HepG2 (cell line): ENCODE results near the gene SLC9C2. TPM values are rescaled to one million over a fixed set of nuclear protein-coding genes. Genes with fewer than 3 reads are reported as not detected.

Source experiments
- ATF7 ChIP-seq, 2 experiments: fragments of 450-650 bp in 1 of 2; sonication (generic) in 1 of 2; formaldehyde crosslinking in 1 of 2; IDR thresholded peaks; 2 replicates each; pipeline versions ENCODE4 v1.4.0 to v1.6.1; 2016 to 2020; ENCODE audit warnings: antibody characterized with exemption in 1 of 2, mild to moderate bottlenecking in 1 of 2, missing genetic modification reagents in 1 of 2
- ATRX ChIP-seq: sonication (generic); formaldehyde crosslinking; IDR thresholded peaks from 2 replicates; pipeline ENCODE4 v1.4.0; 2020; ENCODE audit warnings: missing genetic modification reagents, borderline replicate concordance
- CBX2 ChIP-seq, 2 experiments: fragments of 200-600 bp in 1 of 2; sonication (generic); formaldehyde crosslinking in 1 of 2; IDR thresholded peaks; 2 replicates each; pipeline versions ENCODE4 v1.7.0 to v1.8.1; 2018 to 2022; ENCODE audit warnings: low read depth in 2 of 2, low read length in 1 of 2, mild to moderate bottlenecking in 1 of 2, missing genetic modification reagents in 1 of 2
- CCDC6 ChIP-seq: sonication (generic); formaldehyde crosslinking; IDR thresholded peaks from 2 replicates; pipeline ENCODE4 v1.8.1; 2022; ENCODE audit warnings: mild to moderate bottlenecking, missing genetic modification reagents, moderate library complexity
- HMGA1 ChIP-seq: sonication (generic); formaldehyde crosslinking; conservative IDR thresholded peaks from 2 replicates; pipeline ENCODE4 v1.4.0; 2020; ENCODE audit warnings: missing genetic modification reagents
- NCOA5 ChIP-seq: sonication (generic); formaldehyde crosslinking; IDR thresholded peaks from 2 replicates; pipeline ENCODE4 v1.4.0; 2020; ENCODE audit warnings: missing genetic modification reagents
- NR2C2 ChIP-seq: sonication (generic); formaldehyde crosslinking; IDR thresholded peaks from 2 replicates; pipeline ENCODE4 v1.4.0; 2020; ENCODE audit warnings: missing genetic modification reagents, mild to moderate bottlenecking, moderate library complexity, borderline replicate concordance
- SAP130 ChIP-seq: IDR thresholded peaks from 2 replicates; pipeline ENCODE4 v1.6.1; 2016; ENCODE audit warnings: low read depth
- SMAD3 ChIP-seq: sonication (generic); formaldehyde crosslinking; IDR thresholded peaks from 2 replicates; pipeline ENCODE4 v1.4.0; 2020; ENCODE audit warnings: missing genetic modification reagents
- STAT5B ChIP-seq: sonication (generic); formaldehyde crosslinking; IDR thresholded peaks from 2 replicates; pipeline ENCODE4 v1.4.0; 2020; ENCODE audit warnings: missing genetic modification reagents
- ZBTB42 ChIP-seq: sonication (generic); formaldehyde crosslinking; IDR thresholded peaks from 2 replicates; pipeline ENCODE4 v1.5.0; 2020; ENCODE audit warnings: mild to moderate bottlenecking, missing genetic modification reagents
- ZBTB8A ChIP-seq: sonication (generic); formaldehyde crosslinking; IDR thresholded peaks from 2 replicates; pipeline ENCODE4 v1.4.0; 2020; ENCODE audit warnings: mild to moderate bottlenecking, low read depth, missing genetic modification reagents, borderline replicate concordance
- ZNF326 ChIP-seq: sonication (generic); formaldehyde crosslinking; IDR thresholded peaks from 2 replicates; pipeline ENCODE4 v1.4.0; 2020; ENCODE audit warnings: missing genetic modification reagents, borderline replicate concordance
- ZNF441 ChIP-seq: sonication (generic); formaldehyde crosslinking; IDR thresholded peaks from 2 replicates; pipeline ENCODE4 v1.7.0; 2021; ENCODE audit warnings: missing genetic modification reagents, borderline replicate concordance
- ZNF546 ChIP-seq: sonication (generic); formaldehyde crosslinking; conservative IDR thresholded peaks from 2 replicates; pipeline ENCODE4 v1.8.1; 2023; ENCODE audit warnings: mild to moderate bottlenecking, missing genetic modification reagents
- ZNF607 ChIP-seq: sonication (generic); formaldehyde crosslinking; IDR thresholded peaks from 2 replicates; pipeline ENCODE4 v1.5.1; 2020; ENCODE audit warnings: missing genetic modification reagents, mild to moderate bottlenecking, borderline replicate concordance
- polyA plus RNA-seq, 8 experiments: library from polyadenylated mRNA; depleted of rRNA in 3 of 8; stranded (reverse) in 7 of 8; unstranded in 1 of 8; fragments of >200 nt; fragmentation: Illumina TruSeq in 4 of 8; extraction: Trizol in 4 of 8; gene quantifications; 2 replicates each; pipeline versions ENCODE4 v1.2.1 to v1.2.3, GENCODE V29; 2011 to 2016; ENCODE audit warnings: low read depth in 4 of 8, missing spikeins in 1 of 8, mixed read lengths in 1 of 8; ENCODE audit not compliant: insufficient read depth in 1 of 8
- total RNA-seq, 5 experiments: library from RNA; depleted of rRNA; stranded (reverse); fragments of >200 nt; fragmentation: Illumina TruSeq; extraction: Trizol; gene quantifications; 2 replicates each; pipeline ENCODE4 v1.2.3, GENCODE V29; 2016; ENCODE audit warnings: low read depth in 1 of 5
- TF ChIP-seq, protein P1 (sequence below): sonication (generic); formaldehyde crosslinking; IDR thresholded peaks from 2 replicates; pipeline ENCODE4; 2020; ENCODE audit warnings: missing genetic modification reagents, mild to moderate bottlenecking, borderline replicate concordance
- TF ChIP-seq, protein P2 (sequence below): sonication (generic); formaldehyde crosslinking; IDR thresholded peaks from 2 replicates; pipeline ENCODE4 v1.4.0; 2020; ENCODE audit warnings: missing genetic modification reagents
- TF ChIP-seq, protein P3 (sequence below): sonication (generic); formaldehyde crosslinking; IDR thresholded peaks from 2 replicates; pipeline ENCODE4 v1.4.0; 2020; ENCODE audit warnings: missing genetic modification reagents, mild to moderate bottlenecking, borderline replicate concordance

The SLC9C2 gene
- total and polyA plus RNA-seq, 2 of the 13 experiments (the other 11 are each of a cell fraction or from before 2014, with no cell fraction given): 0.03 TPM; not detected in 1

DNA sequence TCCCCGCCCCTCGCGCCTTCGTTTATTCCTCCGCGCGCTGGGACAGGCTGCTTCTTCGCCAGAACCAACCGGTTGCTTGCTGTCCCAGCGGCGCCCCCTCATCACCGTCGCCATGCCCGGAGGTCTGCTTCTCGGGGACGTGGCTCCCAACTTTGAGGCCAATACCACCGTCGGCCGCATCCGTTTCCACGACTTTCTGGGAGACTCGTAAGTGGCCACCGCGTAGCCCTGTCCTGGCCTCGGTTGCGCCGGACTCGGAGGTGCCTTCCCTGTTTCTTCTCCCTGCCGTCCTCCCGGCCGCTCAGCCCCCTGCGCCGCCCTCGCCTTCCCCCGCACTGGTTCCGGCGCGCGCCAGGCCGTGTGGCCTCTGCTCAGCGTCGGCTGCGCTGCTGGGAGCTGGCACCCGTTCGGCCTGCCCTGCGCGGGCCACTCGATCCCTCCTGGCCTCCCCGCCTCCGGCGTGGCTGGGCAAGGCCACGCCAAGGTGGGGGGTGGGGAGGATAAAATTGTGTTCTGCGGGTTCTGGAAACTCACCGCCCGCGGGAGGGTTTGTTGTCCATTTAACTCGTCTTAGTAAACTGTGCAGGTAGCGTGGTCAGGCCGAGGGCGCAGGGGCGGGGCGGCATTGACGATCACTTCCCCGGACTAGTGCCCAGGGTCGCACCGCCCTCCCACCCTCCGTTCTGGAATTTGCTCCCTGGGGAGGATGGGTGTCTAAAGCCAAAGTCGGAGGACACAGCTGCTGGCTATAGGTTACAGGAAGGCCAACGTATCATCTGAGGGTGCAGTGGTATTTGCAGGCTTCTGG lies 125.4 kb downstream of the SLC9C2 start, which contains the start of gene PRDX6 (continued):
- TF ChIP-seq ZBTB8A (CRISPR knock-in tag): peak; percentile 75
- TF ChIP-seq, protein P1, sequence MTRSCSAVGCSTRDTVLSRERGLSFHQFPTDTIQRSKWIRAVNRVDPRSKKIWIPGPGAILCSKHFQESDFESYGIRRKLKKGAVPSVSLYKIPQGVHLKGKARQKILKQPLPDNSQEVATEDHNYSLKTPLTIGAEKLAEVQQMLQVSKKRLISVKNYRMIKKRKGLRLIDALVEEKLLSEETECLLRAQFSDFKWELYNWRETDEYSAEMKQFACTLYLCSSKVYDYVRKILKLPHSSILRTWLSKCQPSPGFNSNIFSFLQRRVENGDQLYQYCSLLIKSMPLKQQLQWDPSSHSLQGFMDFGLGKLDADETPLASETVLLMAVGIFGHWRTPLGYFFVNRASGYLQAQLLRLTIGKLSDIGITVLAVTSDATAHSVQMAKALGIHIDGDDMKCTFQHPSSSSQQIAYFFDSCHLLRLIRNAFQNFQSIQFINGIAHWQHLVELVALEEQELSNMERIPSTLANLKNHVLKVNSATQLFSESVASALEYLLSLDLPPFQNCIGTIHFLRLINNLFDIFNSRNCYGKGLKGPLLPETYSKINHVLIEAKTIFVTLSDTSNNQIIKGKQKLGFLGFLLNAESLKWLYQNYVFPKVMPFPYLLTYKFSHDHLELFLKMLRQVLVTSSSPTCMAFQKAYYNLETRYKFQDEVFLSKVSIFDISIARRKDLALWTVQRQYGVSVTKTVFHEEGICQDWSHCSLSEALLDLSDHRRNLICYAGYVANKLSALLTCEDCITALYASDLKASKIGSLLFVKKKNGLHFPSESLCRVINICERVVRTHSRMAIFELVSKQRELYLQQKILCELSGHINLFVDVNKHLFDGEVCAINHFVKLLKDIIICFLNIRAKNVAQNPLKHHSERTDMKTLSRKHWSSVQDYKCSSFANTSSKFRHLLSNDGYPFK (CRISPR knock-in tag): no peak
- TF ChIP-seq NR2C2 (CRISPR knock-in tag): peak; percentile 67
- no peak for TF ChIP-seq ATRX (CRISPR knock-in tag)
- no peak for TF ChIP-seq HMGA1
- TF ChIP-seq SMAD3 (CRISPR knock-in tag): no peak
- TF ChIP-seq, protein P2, sequence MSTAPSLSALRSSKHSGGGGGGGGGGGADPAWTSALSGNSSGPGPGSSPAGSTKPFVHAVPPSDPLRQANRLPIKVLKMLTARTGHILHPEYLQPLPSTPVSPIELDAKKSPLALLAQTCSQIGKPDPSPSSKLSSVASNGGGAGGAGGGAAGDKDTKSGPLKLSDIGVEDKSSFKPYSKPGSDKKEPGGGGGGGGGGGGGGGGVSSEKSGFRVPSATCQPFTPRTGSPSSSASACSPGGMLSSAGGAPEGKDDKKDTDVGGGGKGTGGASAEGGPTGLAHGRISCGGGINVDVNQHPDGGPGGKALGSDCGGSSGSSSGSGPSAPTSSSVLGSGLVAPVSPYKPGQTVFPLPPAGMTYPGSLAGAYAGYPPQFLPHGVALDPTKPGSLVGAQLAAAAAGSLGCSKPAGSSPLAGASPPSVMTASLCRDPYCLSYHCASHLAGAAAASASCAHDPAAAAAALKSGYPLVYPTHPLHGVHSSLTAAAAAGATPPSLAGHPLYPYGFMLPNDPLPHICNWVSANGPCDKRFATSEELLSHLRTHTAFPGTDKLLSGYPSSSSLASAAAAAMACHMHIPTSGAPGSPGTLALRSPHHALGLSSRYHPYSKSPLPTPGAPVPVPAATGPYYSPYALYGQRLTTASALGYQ (CRISPR knock-in tag): peak; percentile 25; the same call in 1 of the 2 replicates
- TF ChIP-seq ZBTB42 (CRISPR knock-in tag): 0 out of 2 replicates have a peak, but pooled peaks have one; percentile 71
- TF ChIP-seq, protein P3, sequence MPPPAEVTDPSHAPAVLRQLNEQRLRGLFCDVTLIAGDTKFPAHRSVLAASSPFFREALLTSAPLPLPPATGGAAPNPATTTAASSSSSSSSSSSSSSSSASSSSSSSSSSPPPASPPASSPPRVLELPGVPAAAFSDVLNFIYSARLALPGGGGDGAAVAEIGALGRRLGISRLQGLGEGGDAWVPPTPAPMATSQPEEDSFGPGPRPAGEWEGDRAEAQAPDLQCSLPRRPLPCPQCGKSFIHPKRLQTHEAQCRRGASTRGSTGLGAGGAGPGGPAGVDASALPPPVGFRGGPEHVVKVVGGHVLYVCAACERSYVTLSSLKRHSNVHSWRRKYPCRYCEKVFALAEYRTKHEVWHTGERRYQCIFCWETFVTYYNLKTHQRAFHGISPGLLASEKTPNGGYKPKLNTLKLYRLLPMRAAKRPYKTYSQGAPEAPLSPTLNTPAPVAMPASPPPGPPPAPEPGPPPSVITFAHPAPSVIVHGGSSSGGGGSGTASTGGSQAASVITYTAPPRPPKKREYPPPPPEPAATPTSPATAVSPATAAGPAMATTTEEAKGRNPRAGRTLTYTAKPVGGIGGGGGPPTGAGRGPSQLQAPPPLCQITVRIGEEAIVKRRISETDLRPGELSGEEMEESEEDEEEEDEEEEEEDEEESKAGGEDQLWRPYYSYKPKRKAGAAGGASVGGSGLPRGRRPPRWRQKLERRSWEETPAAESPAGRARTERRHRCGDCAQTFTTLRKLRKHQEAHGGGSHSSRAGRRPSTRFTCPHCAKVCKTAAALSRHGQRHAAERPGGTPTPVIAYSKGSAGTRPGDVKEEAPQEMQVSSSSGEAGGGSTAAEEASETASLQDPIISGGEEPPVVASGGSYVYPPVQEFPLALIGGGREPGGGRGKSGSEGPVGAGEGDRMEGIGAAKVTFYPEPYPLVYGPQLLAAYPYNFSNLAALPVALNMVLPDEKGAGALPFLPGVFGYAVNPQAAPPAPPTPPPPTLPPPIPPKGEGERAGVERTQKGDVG (CRISPR knock-in tag): peak; percentile 28; the same call in 1 of the 2 replicates
- no peak for TF ChIP-seq CCDC6
- no peak for TF ChIP-seq ZNF326 (CRISPR knock-in tag)
- peak; percentile 40; the same call in 1 of the 2 replicates for TF ChIP-seq ZNF441 (CRISPR knock-in tag)
- peak; percentile 84 for TF ChIP-seq ZNF546 (CRISPR knock-in tag)
- TF ChIP-seq CBX2 (IDR thresholded peaks at IDR 0.05; ENCODE audit: low read depth, low read length): no peak
- TF ChIP-seq CBX2 (CRISPR knock-in tag; IDR thresholded peaks at IDR 0.05; ENCODE audit: low read depth): no peak
- TF ChIP-seq ZNF607: peak; percentile 76; the same call in 1 of the 2 replicates
- peak; percentile 48; the same call in 1 of the 2 replicates for TF ChIP-seq SAP130 (CRISPR knock-in tag)
- no peak for TF ChIP-seq STAT5B (CRISPR knock-in tag)
- no peak for TF ChIP-seq NCOA5 (CRISPR knock-in tag)
- TF ChIP-seq ATF7 (IDR thresholded peaks at IDR 0.05): no peak
- peak; percentile 33; the same call in 1 of the 2 replicates for TF ChIP-seq ATF7 (CRISPR knock-in tag; IDR thresholded peaks at IDR 0.05)
